HL-60 (cell line): ENCODE measurements around the gene CTTNBP2NL.

Experiments
- DNase-seq, 2 experiments: peaks; one replicate each; pipeline ENCODE4 v3.0.0-alpha.2; 2010 to 2020; ENCODE audit warnings: low read depth in 1 of 2, low spot score in 1 of 2
- H3K27ac ChIP-seq: fragments of 250-450 bp; sonication (Bioruptor Pico); replicated peaks from 2 replicates; pipeline ENCODE4 v1.5.1; 2020; ENCODE audit warnings: mild to moderate bottlenecking, moderate library complexity
- H3K27me3 ChIP-seq: fragments of 250-450 bp; sonication (Bioruptor Pico); 2 replicates; pipeline ENCODE4 v1.5.1; 2021; ENCODE audit warnings: mild to moderate bottlenecking, moderate library complexity; ENCODE audit not compliant: insufficient read depth, poor library complexity, severe bottlenecking
- H3K4me3 ChIP-seq: replicated peaks from 2 replicates; pipeline ENCODE4 v1.5.1; 2011; ENCODE audit warnings: mild to moderate bottlenecking, control low read depth, low read length; ENCODE audit not compliant: insufficient read depth
- CTCF ChIP-seq: IDR thresholded peaks from one replicate; pipeline ENCODE4 v1.5.1; 2011; ENCODE audit warnings: low read length, control low read depth, inconsistent platforms; ENCODE audit not compliant: insufficient read depth
- GABPA ChIP-seq: IDR thresholded peaks from 2 replicates; pipeline ENCODE4 v1.6.1; 2012; ENCODE audit warnings: low read depth
- POLR2AphosphoS5 ChIP-seq: IDR thresholded peaks from 2 replicates; pipeline ENCODE4 v1.6.1; 2012; ENCODE audit warnings: low read depth
- REST ChIP-seq: IDR thresholded peaks from 2 replicates; pipeline ENCODE4 v1.6.1; 2012; ENCODE audit warnings: low read depth; ENCODE audit not compliant: insufficient replicate concordance
- SPI1 ChIP-seq: IDR thresholded peaks from 2 replicates; pipeline ENCODE4 v1.6.1; 2012; ENCODE audit warnings: low read depth, mild to moderate bottlenecking, borderline replicate concordance

The CTTNBP2NL gene

GRCh38 chr1:112457955-112458354 is 61.9 kb downstream of the CTTNBP2NL start:
- no peak for DNase-seq
- TF ChIP-seq SPI1 (no peak), CTCF (no peak), POLR2AphosphoS5 (no peak), REST (no peak)
- Histone ChIP-seq H3K27ac (no peak overlapping the region), H3K4me3 (no peak overlapping the region), H3K27me3 (peaks cover 14% of the 10 kb centered on the region)

GRCh38 chr1:112458756-112459155 is 62.7 kb downstream of the CTTNBP2NL start:
- TF ChIP-seq GABPA, result no peak
- no peak for TF ChIP-seq REST
- TF ChIP-seq POLR2AphosphoS5, result no peak
- TF ChIP-seq SPI1, result no peak
- TF ChIP-seq CTCF, result no peak
- no peak overlapping the region for H3K27ac ChIP-seq
- H3K27me3 ChIP-seq, result peaks cover 14% of the 10 kb centered on the region
- no peak overlapping the region for H3K4me3 ChIP-seq
- DNase-seq, result no peak

GRCh38 chr1:112460615-112461014 is 64.6 kb downstream of the CTTNBP2NL start:
- DNase-seq, result no peak
- Histone ChIP-seq H3K27ac (no peak overlapping the region), H3K4me3 (no peak overlapping the region), H3K27me3 (peaks cover 10% of the 10 kb centered on the region)
- TF ChIP-seq REST (no peak), CTCF (no peak), GABPA (no peak), POLR2AphosphoS5 (no peak), SPI1 (no peak)
